GM18858 (cell line): Measurements from ENCODE around the gene TUBB.

ENCODE experiments used
- ATAC-seq: cut with Tn5 transposase; IDR thresholded peaks from one replicate; pipeline ENCODE4 v1.9.1; 2021; ENCODE audit not compliant: unreplicated experiment

Gene TUBB

DNA sequence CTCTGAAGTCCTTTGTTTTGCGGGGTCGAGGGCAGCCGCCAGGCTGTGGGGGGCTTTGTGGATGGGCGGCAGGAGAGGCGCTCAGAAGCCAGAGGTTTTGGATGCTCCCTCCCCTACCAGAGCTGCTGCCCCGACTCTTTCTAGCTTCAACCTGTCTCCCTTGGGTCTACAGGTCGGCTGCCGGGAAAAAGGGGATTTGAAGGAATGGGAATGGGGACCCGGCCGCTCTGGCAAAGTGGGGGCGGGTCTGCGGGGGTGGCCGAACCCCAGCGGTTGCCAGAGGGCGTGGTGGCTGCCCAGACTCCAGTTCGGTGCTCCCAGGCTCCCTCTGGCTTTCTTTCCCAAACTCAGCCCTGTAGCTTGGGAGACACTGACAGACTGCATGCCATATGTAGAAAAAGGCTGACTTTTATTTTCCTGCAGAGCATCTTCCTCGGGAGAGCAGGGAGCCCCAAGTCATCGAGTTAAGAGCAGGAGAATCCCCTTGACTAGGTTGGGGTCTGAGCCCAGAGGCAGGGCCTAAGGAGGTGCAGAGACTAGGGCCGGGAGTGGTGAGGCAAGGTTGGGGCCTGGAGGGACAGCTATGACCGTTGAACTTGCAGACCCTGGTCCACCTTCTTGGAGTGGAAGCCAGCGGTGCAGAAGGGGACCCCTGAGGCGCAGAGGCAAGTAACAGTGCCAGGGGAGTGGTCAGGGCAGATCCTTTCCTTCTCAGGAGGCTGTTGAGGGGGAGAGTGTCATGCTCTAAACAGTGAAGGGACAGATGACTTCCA is 32.3 kb upstream of the TUBB start:
- ATAC-seq, result no peak

DNA sequence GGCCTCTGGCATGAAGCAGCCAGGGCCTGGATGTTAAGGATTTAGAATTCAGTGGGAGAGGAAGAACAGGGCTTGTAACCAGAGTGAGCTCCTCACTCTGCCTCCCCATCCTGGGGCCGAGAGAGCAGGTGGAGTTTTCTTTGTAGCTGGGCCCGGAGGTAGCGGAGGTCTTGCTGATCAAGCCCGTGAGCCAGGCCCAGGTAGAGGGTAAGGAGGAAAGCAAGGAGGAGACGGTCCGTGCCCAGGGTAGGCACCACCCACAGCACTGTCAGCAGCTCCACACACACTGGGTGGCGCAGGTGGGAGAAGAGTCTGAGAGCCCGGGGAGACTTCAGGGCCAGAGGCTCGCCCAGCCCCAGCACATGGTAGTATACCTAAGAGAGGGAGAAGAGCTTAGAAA is 31.6 kb upstream of the TUBB start:
- ATAC-seq, result no peak

- no peak for ATAC-seq
Measured at GRCh38 chr6:30689022-30689865, 30.9 kb upstream of the TUBB start.

DNA sequence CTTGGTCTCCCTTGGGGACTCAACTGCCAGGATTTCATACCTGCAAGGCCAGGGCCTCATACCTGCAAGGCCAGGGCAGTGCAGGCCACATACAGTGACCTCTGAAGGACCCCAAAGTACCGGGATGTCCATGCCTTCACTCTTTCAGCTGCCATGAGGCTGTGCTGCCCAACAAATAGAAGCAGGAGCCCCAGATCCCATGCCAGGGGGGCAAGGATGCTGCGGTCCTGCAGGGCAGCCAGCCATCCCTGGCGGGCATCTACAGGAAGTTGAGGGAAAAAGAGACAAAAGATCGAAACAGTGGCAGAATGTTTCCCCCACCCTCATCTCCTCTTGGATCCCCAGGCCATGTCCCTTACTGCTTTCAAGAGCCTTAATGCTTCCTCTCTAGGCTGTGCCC is 30.2 kb upstream of the TUBB start:
- no peak for ATAC-seq

- ATAC-seq, result no peak
Measured at GRCh38 chr6:30690403-30691207, 29.5 kb upstream of the TUBB start, which contains the start of gene NRM. TSS of gene NRM (minus strand) at chr6:30690984. CDS start at chr6:30690974, 10 bp downstream.

DNA sequence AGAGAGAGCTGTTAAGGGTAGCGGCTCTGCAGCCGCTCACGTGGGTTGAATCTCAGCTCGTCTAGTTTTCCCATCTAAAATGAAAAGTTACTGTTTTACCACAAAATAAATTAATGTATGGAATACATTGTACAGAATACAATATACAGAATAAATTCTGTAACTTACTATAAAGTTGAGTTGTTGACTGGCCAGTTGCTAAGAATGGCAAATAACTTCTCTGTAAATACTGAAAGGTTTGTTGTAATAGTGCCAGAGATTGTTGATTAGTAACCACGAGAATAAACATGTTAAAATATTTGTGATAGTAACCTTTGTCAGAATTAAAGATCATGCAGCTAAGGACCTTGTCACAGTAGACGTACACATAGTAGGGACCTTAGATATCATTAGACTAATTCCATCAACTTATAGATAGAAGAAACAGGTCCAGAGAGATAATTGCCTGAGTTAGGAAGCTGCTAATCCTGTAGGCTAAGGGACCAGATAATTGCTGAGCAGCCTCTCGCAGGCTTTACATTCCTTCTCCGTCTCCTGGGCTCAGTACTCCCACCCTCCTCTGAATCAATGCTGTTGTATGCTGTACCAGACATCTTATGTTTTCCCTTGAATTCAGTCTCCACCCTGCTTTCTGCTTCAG is 28.8 kb upstream of the TUBB start:
- no peak for ATAC-seq

DNA sequence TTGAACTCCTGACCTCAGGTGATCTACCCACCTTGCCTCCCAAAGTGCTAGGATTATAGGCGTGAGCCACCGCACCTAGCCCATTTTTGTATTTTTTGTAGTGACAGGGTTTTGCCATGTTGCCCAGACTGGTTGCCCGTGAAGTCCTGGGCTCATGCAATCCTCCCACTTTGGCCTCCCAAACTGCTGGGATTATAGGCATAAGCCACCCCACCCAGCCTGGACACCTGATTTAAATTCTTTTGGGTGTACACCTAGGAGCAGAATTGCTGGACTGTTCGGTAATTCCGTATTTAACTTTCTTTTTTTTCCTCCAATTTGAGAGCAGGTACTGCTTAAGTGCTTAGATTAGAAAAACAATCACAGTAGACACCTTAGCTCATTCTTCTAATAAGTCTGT is 23.7 kb upstream of the TUBB start:
- no peak for ATAC-seq

GRCh38 chr6:30700340-30700739 is 19.8 kb upstream of the TUBB start:
- no peak for ATAC-seq

- no peak for ATAC-seq
Measured at GRCh38 chr6:30703011-30703410, 17.1 kb upstream of the TUBB start.

DNA sequence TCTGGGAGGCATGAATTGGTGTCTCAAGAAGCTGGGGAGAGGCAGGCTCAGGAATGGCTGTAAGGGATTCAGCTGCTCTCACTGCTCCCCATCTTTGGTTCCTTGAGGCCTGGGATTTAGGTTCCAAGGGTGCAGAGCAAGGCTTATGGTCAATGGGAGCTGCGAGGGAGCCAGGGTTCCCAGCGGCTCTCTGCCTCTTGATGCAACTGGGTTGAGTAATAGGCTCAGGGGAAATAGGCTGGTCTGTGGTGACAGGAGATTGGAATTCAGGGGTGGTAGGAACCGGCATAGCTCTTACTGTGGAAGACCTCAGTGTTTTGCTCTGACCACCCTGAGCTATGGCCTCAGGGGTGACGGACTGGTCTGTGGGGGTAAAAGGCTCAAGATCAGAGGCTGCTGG is 16.3 kb upstream of the TUBB start:
- ATAC-seq, result no peak

DNA sequence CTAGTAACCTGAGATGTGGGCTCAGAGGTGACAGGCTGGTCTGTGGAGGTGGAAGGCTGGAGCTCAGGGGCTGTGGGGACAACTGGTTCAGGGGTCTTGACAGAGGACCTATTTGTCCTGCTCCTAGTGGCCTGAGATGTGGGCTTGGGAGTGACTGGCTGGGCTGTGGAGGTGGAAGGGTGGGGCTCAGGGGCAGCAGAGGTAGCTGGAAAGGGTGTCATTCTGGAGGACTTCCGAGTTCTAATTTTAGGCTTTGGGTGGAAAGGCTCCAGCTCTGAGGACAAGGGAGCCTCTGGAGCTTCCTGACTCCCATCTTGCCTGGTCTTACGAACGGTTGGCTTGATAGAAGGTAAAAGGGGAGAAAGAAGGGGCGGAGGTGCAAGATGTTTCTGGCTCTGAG is 14.5 kb upstream of the TUBB start:
- ATAC-seq, result no peak

DNA sequence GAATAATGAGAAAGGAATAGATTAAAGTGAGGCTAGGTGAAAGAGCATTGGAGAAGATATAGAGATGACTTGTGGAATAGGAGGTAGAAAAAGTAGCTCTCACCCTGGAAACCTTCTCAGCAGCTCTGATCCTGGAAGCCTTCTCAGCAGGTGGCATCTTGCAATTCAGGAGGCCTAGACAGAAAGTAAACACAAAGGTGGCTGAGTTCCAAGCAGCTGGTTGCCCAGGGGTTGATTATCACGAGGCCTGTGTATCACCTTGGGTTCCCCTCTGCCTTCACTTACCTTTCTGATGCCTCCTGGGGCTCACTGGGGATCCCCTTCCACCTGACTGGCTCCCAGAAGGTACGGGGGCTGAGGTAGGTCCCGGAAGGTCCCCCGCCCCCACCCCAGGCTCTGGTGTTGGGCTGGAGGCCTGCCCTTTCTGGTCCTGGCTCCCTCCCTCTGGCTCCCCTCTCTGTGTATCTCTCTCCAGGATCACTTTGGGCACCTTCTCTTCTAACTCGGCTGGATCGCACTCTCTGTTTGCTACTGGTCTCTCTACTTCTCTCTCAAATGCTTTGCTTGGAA is 12.8 kb upstream of the TUBB start:
- no peak for ATAC-seq

- ATAC-seq, result no peak
Measured at GRCh38 chr6:30709101-30709868, 10.9 kb upstream of the TUBB start.

- no peak for ATAC-seq
Measured at GRCh38 chr6:30711758-30712380, 8.3 kb upstream of the TUBB start.

DNA sequence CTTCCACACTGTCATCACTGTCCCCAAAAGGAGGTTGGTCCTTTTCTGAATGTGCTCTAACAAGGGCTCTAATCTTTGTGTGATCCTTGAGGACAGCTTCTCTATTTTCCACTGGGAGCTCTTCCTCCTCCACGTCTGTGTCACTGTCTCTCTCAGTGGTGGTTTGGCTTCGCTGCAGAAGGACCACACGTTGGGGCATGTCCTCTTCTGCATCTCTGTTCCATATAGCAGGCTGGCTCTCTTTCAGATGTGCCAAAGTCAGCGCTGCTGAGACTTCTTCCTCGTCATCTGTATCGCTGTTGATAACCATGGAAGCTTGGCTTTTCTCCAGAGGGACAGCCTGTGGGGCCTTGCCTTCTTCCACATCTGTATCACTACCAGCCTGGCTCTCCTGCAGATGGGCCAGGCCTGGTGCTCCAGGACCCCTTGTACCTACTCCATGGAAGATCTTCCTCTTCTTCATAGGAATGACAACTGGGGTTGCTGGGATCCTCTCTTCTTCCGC is 7.7 kb upstream of the TUBB start:
- ATAC-seq, result no peak

GRCh38 chr6:30714263-30714662 is 5.9 kb upstream of the TUBB start:
- no peak for ATAC-seq

DNA sequence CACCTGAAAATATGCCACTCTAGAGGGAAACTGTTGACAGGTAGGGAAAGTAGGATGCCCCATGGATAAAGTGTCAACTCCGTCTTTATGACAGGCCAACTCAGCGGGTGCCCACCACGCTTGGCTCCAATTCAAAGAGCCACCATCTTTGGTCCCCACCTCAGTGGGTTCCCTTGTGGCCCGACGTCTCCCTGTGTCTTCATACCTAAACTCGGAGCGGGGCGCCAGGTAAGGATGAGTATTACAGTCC is 3.3 kb upstream of the TUBB start:
- no peak for ATAC-seq

DNA sequence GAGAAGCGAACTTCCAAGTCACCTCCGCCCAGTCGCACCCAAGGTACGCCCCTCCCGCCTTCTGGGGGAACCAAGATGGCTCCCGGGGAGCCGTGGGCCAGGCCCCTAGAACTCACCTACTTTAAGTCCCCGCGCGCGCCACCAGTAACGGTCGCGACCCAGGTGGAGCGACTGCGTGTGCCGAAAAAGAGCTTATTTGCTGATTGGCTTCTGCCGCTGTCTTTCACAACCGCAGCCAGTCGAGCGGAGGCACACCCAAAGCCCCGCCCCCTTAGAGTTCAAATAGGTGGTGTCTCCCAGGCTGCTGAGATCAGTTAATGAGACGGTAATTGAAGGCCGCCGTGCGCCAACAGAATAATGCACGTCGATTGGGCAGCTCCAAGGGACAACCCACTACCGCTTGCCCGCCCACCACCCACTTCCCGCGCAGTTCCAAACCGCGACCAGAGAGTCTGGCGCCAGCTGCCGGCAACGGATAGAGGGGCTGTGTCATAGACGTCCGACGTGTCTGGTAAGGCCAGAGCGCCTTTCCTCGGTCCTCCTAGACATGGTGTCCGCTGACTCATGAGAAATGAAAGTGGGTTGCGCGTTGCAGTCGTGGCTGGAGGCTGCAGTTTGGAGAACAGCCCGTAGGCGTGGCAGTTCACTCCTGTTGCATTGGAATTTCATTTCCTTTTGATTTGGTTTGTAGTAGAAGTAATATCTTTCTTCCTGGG is 2.9 kb upstream of the TUBB start, which contains the start of gene MDC1:
TSS of gene MDC1 (minus strand) at position 153 of the 716 bp plus-strand sequence. CDS start 2,106 bp downstream, outside the sequence.
- peak; percentile 57 for ATAC-seq
